Measurements from ENCODE around the gene ATP11A. TPM values are rescaled to one million over a fixed set of nuclear protein-coding genes. Genes with fewer than 3 reads are reported as not detected.
A peak's percentile ranks its signal among the peaks of the same experiment; 100 is the strongest.

The ATP11A gene
- total RNA-seq, 8 experiments from 2014 or later, result 6.7 to 36.1 (median 10.2) TPM

- H3K4me1 ChIP-seq (replicated peaks in 1 of 2), result peaks cover 3 to 4% of the 10 kb centered on the region in 2 donors
- in situ Hi-C loops (cut with MboI; ENCODE audit: low pct_unique_long_range_greater_than_20kb in 2 of 9, low sequenced_read_pairs in 9 of 9, unreplicated experiment in 9 of 9), result loop anchor here in 1 of 9 experiments (25.0 kb wide), 1 partner anchor 175 kb away; no protein-coding TSS in a partner anchor
- no peak for ATAC-seq (replicated peaks in 6 of 8)
- no peak overlapping the region for H3K4me3 ChIP-seq
- WGBS, 10 experiments, result 43 to 92% (median 88%) methylated on average over 1 to 8 of the region's 9 CpGs; no CpG with 5 or more reads in 3 of the 10 experiments
- no peak overlapping the region for H3K27ac ChIP-seq
These were observed 2.9 kb upstream of the ATP11A start for GRCh38 chr13:112686987-112687386.

GRCh38 chr13:112687836-112688559, 1.8 kb upstream of the ATP11A start:
- no peak overlapping the region for H3K4me3 ChIP-seq
- peaks cover 9 to 12% of the 10 kb centered on the region in 2 donors for H3K4me1 ChIP-seq (replicated peaks in 1 of 2)
- in situ Hi-C loops (cut with MboI; ENCODE audit: low pct_unique_long_range_greater_than_20kb in 2 of 9, low sequenced_read_pairs in 9 of 9, unreplicated experiment in 9 of 9), result loop anchor here in 1 of 9 experiments (25.0 kb wide), 1 partner anchor 174 kb away; no protein-coding TSS in a partner anchor
- ATAC-seq (replicated peaks in 6 of 8), result no peak
- H3K27ac ChIP-seq, result no peak overlapping the region
- WGBS, 10 experiments, result 50 to 100% (median 93%) methylated on average over 1 to 6 of the region's 10 CpGs; no CpG with 5 or more reads in 3 of the 10 experiments

GRCh38 chr13:112688560-112689302, 1.1 kb upstream of the ATP11A start:
- H3K4me3 ChIP-seq, result no peak overlapping the region
- 14 to 83% (median 70%) methylated on average over 2 to 10 of the region's 15 CpGs; no CpG with 5 or more reads in 2 of the 10 experiments for WGBS, 10 experiments
- H3K4me1 ChIP-seq (replicated peaks in 1 of 2), result peaks cover 9 to 12% of the 10 kb centered on the region in 2 donors
- no peak overlapping the region for H3K27ac ChIP-seq
- in situ Hi-C loops (cut with MboI; ENCODE audit: low pct_unique_long_range_greater_than_20kb in 2 of 9, low sequenced_read_pairs in 9 of 9, unreplicated experiment in 9 of 9), result loop anchor here in 1 of 9 experiments (25.0 kb wide), 1 partner anchor 174 kb away; no protein-coding TSS in a partner anchor
- no peak for ATAC-seq (replicated peaks in 6 of 8)

GRCh38 chr13:112690283-112690929, 568 bp downstream of the ATP11A start:
- ATAC-seq (replicated peaks in 6 of 8), result peak in 7 of 8 experiments; percentile 36 to 67 (median 60)

GRCh38 chr13:112692104-112692503, 2.3 kb downstream of the ATP11A start:
- in situ Hi-C loops (cut with MboI; ENCODE audit: low pct_unique_long_range_greater_than_20kb in 2 of 9, low sequenced_read_pairs in 9 of 9, unreplicated experiment in 9 of 9), result loop anchor here in 1 of 9 experiments (25.0 kb wide), 1 partner anchor 170 kb away; no protein-coding TSS in a partner anchor
- ATAC-seq (replicated peaks in 6 of 8), result no peak
- H3K4me3 ChIP-seq, result peak overlapping the region; percentile 53 to 88 (median 69)
- 3 to 100% (median 73%) methylated on average over 1 to 10 of the region's 11 CpGs; no CpG with 5 or more reads in 3 of the 10 experiments for WGBS, 10 experiments
- H3K4me1 ChIP-seq (replicated peaks in 1 of 2), result peaks cover 9 to 12% of the 10 kb centered on the region in 2 donors
- H3K27ac ChIP-seq, result no peak overlapping the region

More at GRCh38 chr13:112690283-112690929, 568 bp downstream of the ATP11A start:
- peak overlapping the region; percentile 53 to 88 (median 69) for H3K4me3 ChIP-seq
- peak overlapping the region; percentile 39 to 82 for H3K27ac ChIP-seq
- in situ Hi-C loops (cut with MboI; ENCODE audit: low pct_unique_long_range_greater_than_20kb in 2 of 9, low sequenced_read_pairs in 9 of 9, unreplicated experiment in 9 of 9), result loop anchor here in 1 of 9 experiments (25.0 kb wide), 1 partner anchor 172 kb away; no protein-coding TSS in a partner anchor
- WGBS, 10 experiments, result 0% methylated on average over 1 to 8 of the region's 77 CpGs; no CpG with 5 or more reads in 6 of the 10 experiments
- peaks cover 9 to 12% of the 10 kb centered on the region in 2 donors for H3K4me1 ChIP-seq (replicated peaks in 1 of 2)

- peaks cover 9 to 12% of the 10 kb centered on the region in 2 donors for H3K4me1 ChIP-seq (replicated peaks in 1 of 2)
- in situ Hi-C loops (cut with MboI; ENCODE audit: low pct_unique_long_range_greater_than_20kb in 2 of 9, low sequenced_read_pairs in 9 of 9, unreplicated experiment in 9 of 9), result loop anchor here in 1 of 9 experiments (25.0 kb wide), 1 partner anchor 170 kb away; no protein-coding TSS in a partner anchor
- H3K27ac ChIP-seq, result no peak overlapping the region
- H3K4me3 ChIP-seq, result peak overlapping the region in 3 of 5 donors; percentile 62 to 88 (median 74)
- ATAC-seq (replicated peaks in 6 of 8), result no peak
- WGBS, 10 experiments, result 85 to 100% (median 93%) methylated on average over 1 to 5 of the region's 5 CpGs
These were observed 2.7 kb downstream of the ATP11A start for GRCh38 chr13:112692586-112692985.

- ATAC-seq (replicated peaks in 6 of 8), result peak in 2 of 8 experiments; percentile 7 to 8
- H3K4me1 ChIP-seq (replicated peaks in 1 of 2), result peaks cover 9 to 12% of the 10 kb centered on the region in 2 donors
- in situ Hi-C loops (cut with MboI; ENCODE audit: low pct_unique_long_range_greater_than_20kb in 2 of 9, low sequenced_read_pairs in 9 of 9, unreplicated experiment in 9 of 9), result loop anchor here in 1 of 9 experiments (25.0 kb wide), 1 partner anchor 168 kb away; no protein-coding TSS in a partner anchor
- no peak overlapping the region for H3K4me3 ChIP-seq
- H3K27ac ChIP-seq, result no peak overlapping the region
- 47 to 100% (median 85%) methylated on average over 2 to 12 of the region's 13 CpGs; no CpG with 5 or more reads in 2 of the 10 experiments for WGBS, 10 experiments
These were observed 4.1 kb downstream of the ATP11A start for GRCh38 chr13:112693831-112694497.

- in situ Hi-C loops (cut with MboI; ENCODE audit: low pct_unique_long_range_greater_than_20kb in 2 of 9, low sequenced_read_pairs in 9 of 9, unreplicated experiment in 9 of 9), result loop anchor here in 1 of 9 experiments (25.0 kb wide), 1 partner anchor 167 kb away; no protein-coding TSS in a partner anchor
- no peak overlapping the region for H3K27ac ChIP-seq
- ATAC-seq (replicated peaks in 6 of 8), result no peak
- H3K4me1 ChIP-seq (replicated peaks in 1 of 2), result peaks cover 9 to 16% of the 10 kb centered on the region in 2 donors
- 60 to 94% (median 77%) methylated on average over 1 to 4 of the region's 4 CpGs; no CpG with 5 or more reads in 4 of the 10 experiments for whole genome bisulfite sequencing, 10 experiments
- no peak overlapping the region for H3K4me3 ChIP-seq
These were observed 5.3 kb downstream of the ATP11A start for GRCh38 chr13:112695121-112695520.

- ATAC-seq (replicated peaks in 6 of 8), result no peak
- 70 to 100% (median 94%) methylated on average over 2 to 16 of the region's 53 CpGs; no CpG with 5 or more reads in 2 of the 10 experiments for WGBS, 10 experiments
- in situ Hi-C loops (cut with MboI; ENCODE audit: low pct_unique_long_range_greater_than_20kb in 2 of 9, low sequenced_read_pairs in 9 of 9, unreplicated experiment in 9 of 9), result loop anchor here in 1 of 9 experiments (25.0 kb wide), 1 partner anchor 166 kb away; no protein-coding TSS in a partner anchor
- Histone ChIP-seq H3K4me3 (no peak overlapping the region), H3K4me1 (replicated peaks in 1 of 2) (peaks cover 9 to 16% of the 10 kb centered on the region in 2 donors), H3K27ac (no peak overlapping the region)
These were observed 6.4 kb downstream of the ATP11A start for GRCh38 chr13:112696001-112696868.

- no peak for ATAC-seq (replicated peaks in 6 of 8)
- in situ Hi-C loops (cut with MboI; ENCODE audit: low pct_unique_long_range_greater_than_20kb in 2 of 9, low sequenced_read_pairs in 9 of 9, unreplicated experiment in 9 of 9), result loop anchor here in 1 of 9 experiments (25.0 kb wide), 1 partner anchor 165 kb away; no protein-coding TSS in a partner anchor
- no peak overlapping the region for H3K27ac ChIP-seq
- peaks cover 6 to 13% of the 10 kb centered on the region in 2 donors for H3K4me1 ChIP-seq (replicated peaks in 1 of 2)
- no peak overlapping the region for H3K4me3 ChIP-seq
- 60 to 94% (median 93%) methylated on average over 1 to 13 of the region's 34 CpGs; no CpG with 5 or more reads in 5 of the 10 experiments for WGBS, 10 experiments
These were observed 7.1 kb downstream of the ATP11A start for GRCh38 chr13:112696869-112697465.

Measured in motor neuron (in vitro differentiated cells).